Measurements from ENCODE around the gene BRIP1.
"Not testable (repeated sequence)": the region's sequence is repeated elsewhere in the genome, so short reads cannot be mapped to it uniquely, and the experiment has no call there.

The BRIP1 gene

DNA sequence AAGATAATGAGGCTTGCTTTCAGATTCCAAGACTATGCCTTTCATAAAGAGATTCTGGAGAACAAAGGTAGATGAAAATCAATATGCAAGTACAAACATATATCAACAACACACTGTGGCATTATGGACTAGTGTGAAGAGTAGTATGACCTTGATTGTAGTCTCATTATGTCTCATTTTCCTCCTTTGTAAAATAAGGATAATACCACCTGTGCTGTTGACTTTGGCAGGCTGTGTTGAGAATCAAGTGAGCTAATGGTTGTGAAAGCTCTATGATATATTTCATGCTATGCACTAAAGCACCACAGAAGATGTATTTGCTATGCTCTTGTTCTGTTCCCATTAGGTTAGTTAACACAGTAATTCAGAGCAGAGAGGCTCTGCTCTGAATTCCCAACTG lies 193.8 kb downstream of the BRIP1 start:
- TF ChIP-seq CTCF (IDR thresholded peaks at IDR 0.05; ENCODE audit: low read depth, low read length, missing control alignments) = no peak
- H3K4me3 ChIP-seq (ENCODE audit: low read depth, low read length) = no peak overlapping the region
- DNase-seq (ENCODE audit: low read depth) = no peak
- in situ Hi-C loops (cut with HindIII; ENCODE audit: low sequenced_read_pairs) = no loop called here

DNA sequence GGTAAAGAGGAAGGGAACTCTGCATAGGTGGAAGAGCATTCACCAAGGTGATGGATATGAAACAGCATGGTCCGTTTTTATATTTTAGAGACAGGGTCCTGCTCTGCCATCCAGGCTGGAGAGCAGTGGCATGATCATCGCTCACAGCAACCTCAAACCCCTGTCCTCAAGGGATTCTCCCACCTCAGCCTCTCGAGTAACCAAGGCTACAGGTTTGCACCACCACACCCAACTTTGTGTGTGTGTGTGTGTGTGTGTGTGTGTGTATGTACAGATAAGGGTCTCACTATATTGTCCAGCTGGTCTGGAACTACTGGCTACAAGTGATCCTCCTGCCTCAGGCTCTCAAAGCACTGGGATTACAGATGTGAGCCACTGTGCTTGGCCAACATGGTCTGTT lies 194.8 kb downstream of the BRIP1 start:
- in situ Hi-C loops (cut with HindIII; ENCODE audit: low sequenced_read_pairs) = no loop called here
- no peak for DNase-seq (ENCODE audit: low read depth)
- TF ChIP-seq CTCF (IDR thresholded peaks at IDR 0.05; ENCODE audit: low read depth, low read length, missing control alignments) = no peak
- H3K4me3 ChIP-seq (ENCODE audit: low read depth, low read length) = no peak overlapping the region

DNA sequence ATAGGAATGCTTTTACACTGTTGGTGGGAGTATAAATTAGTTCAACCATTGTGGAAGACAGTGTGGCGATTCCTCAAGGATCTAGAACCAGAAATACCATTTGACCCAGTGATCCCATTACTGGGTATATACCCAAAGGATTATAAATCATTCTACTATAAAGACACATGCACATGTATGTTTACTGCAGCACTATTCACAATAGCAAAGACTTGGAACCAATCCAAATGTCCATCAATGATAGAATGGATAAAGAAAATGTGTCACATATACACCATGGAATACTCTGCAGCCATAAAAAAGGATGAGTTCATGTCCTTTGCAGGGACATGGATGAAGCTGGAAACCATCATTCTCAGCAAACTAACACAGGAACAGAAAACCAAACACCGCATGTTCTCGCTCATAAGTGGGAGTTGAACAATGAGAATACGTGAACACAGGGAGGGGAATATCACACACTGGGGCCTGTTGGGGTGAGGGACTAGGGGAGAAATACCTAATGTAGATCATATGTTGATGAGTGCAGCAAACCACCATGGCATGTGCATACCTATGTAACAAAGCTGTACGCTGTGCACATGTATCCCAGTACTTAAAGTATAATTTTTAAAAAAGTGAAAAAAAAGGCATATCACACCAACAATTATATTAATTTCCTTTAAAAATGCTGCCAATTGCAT lies 196.8 kb downstream of the BRIP1 start:
- in situ Hi-C loops (cut with HindIII; ENCODE audit: low sequenced_read_pairs); H3K4me3 ChIP-seq (ENCODE audit: low read depth, low read length); DNase-seq (ENCODE audit: low read depth): not testable (repeated sequence)

- no peak for DNase-seq (ENCODE audit: low read depth)
- no peak overlapping the region for H3K4me3 ChIP-seq (ENCODE audit: low read depth, low read length)
- TF ChIP-seq CTCF (IDR thresholded peaks at IDR 0.05; ENCODE audit: low read depth, low read length, missing control alignments) = no peak
- in situ Hi-C loops (cut with HindIII; ENCODE audit: low sequenced_read_pairs) = no loop called here
Observed at GRCh38 chr17:61663310-61663709, 200.0 kb downstream of the BRIP1 start.

DNA sequence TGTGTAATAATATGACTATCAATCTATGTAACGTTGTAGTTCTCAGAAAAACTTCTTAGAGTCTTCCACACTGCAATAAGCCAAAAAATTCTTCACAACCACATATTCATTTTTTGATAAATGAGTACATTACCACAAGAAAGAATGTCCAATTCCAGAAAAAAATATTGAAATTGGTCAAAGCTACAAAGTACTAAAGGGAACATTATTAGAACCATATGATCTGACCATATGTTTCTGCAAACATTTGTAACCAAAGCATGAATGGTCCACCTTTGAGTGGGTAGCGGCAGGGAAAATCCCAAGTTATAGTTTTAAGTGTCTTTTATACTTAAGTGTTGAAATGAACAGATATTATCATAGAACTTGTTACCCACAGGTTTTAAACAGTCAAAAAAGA lies 200.6 kb downstream of the BRIP1 start:
- in situ Hi-C loops (cut with HindIII; ENCODE audit: low sequenced_read_pairs) = no loop called here
- DNase-seq (ENCODE audit: low read depth) = peak; percentile 3
- TF ChIP-seq CTCF (IDR thresholded peaks at IDR 0.05; ENCODE audit: low read depth, low read length, missing control alignments) = no peak
- no peak overlapping the region for H3K4me3 ChIP-seq (ENCODE audit: low read depth, low read length)

GRCh38 chr17:61662186-61662585 lies 201.1 kb downstream of the BRIP1 start:
- in situ Hi-C loops (cut with HindIII; ENCODE audit: low sequenced_read_pairs) = no loop called here

More at GRCh38 chr17:61662186-61662585, 201.1 kb downstream of the BRIP1 start:
- no peak for DNase-seq (ENCODE audit: low read depth)
- H3K4me3 ChIP-seq (ENCODE audit: low read depth, low read length) = no peak overlapping the region
- no peak for TF ChIP-seq CTCF (IDR thresholded peaks at IDR 0.05; ENCODE audit: low read depth, low read length, missing control alignments)
